Activated T-helper 2 cell treated with anti-CD3 and anti-CD28 coated beads, Interferon-gamma antibody, Interleukin-2, Interleukin-4, amounts not matched to agents 10 μg/mL and 5 μg/mL and 100 μg/mL, durations not matched to agents 14 hours and 24 hours and 36 hours (primary cell): ENCODE data around the gene GRB10. TPM values are rescaled to one million over a fixed set of nuclear protein-coding genes. Genes with fewer than 3 reads are reported as not detected.
"Not testable (repeated sequence)": the region's sequence is repeated elsewhere in the genome, so short reads cannot be mapped to it uniquely, and the experiment has no call there.

Source experiments
- DNase-seq: peaks from one replicate; pipeline ENCODE4 v3.0.0; 2021; ENCODE audit warnings: low spot score
- H3K27ac Mint-ChIP-seq: one replicate; pipeline ENCODE4 v1.8.0; 2021; ENCODE audit warnings: mixed read lengths
- H3K27me3 Mint-ChIP-seq: one replicate; pipeline ENCODE4 v1.8.0; 2021; ENCODE audit warnings: low read depth, mixed read lengths
- H3K36me3 Mint-ChIP-seq: one replicate; pipeline ENCODE4 v1.8.0; 2021; ENCODE audit warnings: low read depth, mixed read lengths
- H3K4me1 Mint-ChIP-seq: one replicate; pipeline ENCODE4 v1.8.0; 2021; ENCODE audit warnings: low read depth, mixed read lengths
- H3K4me3 Mint-ChIP-seq: one replicate; pipeline ENCODE4 v1.8.0; 2021; ENCODE audit warnings: low read depth, mild to moderate bottlenecking, moderate library complexity, mixed read lengths
- H3K9me3 Mint-ChIP-seq: one replicate; pipeline ENCODE4 v1.8.0; 2021; ENCODE audit warnings: mixed read lengths
- intact Hi-C: fragments of 100-400 bp; cut with micrococcal nuclease; formaldehyde crosslinking; loops from one replicate; pipeline ENCODE4 v1.15.1; 2023
- total RNA-seq: library from RNA; stranded (reverse); gene quantifications from 2 replicates; pipeline ENCODE4 v1.2.3, GENCODE V29; 2022

Gene GRB10
- total RNA-seq, 1 donor from 2014 or later, result 2.3 TPM

DNA sequence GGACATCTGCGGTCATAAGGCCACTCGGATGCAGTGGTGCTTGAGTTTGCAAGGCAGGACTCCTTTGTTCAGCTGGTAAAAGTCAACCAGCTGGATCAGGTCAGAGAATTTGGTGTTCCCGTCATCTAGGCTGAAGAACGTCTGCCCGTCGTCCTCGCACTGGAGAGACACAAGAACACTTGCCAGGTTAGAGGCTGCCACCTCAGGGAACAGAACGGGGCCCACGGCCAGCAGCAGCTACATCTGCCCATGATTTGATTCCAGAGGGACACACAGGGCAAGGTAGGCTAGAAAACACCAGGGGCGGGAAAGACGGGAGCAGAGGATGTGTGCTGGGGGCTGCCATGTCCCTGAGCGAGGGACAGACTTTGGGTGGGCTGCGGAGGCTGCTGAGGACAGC lies 189.8 kb downstream of the GRB10 start:
- Mint-ChIP-seq H3K4me1 (peaks cover 69% of the 10 kb centered on the region), H3K36me3 (peaks cover 16% of the 10 kb centered on the region), H3K4me3 (no peak overlapping the region), H3K27me3 (no peaks in the 10 kb centered on the region), H3K27ac (no peak overlapping the region), H3K9me3 (no peaks in the 10 kb centered on the region)
- DNase-seq, result no peak
- intact Hi-C loops, result loop anchor here (10.0 kb wide), 1 partner anchor 232 kb away; no protein-coding TSS in a partner anchor

DNA sequence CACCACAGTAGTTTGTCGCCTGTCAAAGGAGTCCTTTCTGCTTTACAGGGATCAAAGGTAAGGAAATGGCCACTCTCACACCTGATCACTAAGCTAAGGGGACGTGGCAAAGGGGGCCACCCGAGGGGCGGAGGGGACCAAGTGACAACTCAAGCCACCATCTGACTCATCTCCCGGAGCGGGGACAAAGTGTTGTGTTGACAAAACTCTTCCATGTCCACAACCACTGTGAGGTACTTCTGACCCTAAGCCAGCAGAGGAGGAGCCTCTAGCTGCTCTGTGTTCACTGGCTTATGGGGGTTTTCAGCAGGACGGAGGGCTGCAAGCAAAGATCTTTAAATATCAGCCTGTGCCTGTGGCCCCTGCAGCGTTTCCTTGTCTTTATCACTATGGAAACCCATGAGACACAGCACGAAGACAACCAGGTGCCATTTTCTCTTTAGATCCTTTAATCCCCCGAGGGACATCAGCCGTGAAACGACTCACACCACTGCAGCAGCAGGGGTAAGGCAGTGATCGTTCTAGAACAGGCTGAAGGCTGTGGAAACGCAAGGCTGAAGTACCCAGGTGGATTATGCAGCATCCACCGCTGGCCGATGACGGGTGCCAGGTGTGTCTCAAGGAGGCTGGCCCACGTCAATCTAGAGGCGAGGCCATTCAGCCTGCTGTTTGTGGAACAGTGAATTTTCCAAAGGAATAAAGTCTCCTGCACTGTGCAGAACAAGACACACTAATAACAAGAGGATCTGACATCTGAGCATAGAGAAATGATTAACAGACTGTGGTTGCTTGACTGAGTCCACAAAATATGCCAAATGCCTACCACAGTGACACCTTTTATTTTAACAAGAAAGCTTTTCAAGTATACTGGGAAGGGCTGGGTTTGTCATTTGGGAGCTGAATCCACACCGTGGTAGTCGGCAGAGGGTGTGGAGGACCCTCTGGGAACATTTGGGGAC lies 190.9 kb downstream of the GRB10 start:
- peaks cover 69% of the 10 kb centered on the region for H3K4me1 Mint-ChIP-seq
- no peak overlapping the region for H3K4me3 Mint-ChIP-seq
- peaks cover 11% of the 10 kb centered on the region for H3K36me3 Mint-ChIP-seq
- intact Hi-C loops, result loop anchor here (10.0 kb wide), 1 partner anchor 233 kb away; no protein-coding TSS in a partner anchor
- DNase-seq, result no peak
- H3K9me3 Mint-ChIP-seq, result no peaks in the 10 kb centered on the region
- H3K27ac Mint-ChIP-seq, result no peak overlapping the region
- no peaks in the 10 kb centered on the region for H3K27me3 Mint-ChIP-seq

DNA sequence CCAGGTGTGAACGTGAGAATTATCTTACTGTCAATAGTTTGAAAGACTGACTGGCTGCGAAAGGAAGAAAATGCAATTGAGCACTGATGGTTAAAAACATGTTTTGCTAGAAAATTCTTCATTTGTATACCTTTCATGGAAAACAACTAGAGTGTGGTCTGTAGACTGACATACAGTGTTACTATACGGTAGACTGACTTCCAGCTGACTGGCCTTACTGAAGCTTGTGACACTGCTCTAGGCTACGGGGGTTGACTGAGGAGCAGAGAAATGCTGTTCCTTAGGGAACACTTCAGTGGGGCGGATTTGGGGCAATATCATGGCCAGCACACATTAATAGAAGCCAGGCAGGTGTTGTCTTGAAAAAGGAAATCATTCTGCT lies 191.6 kb downstream of the GRB10 start:
- H3K4me3 Mint-ChIP-seq, result no peak overlapping the region
- no peak for DNase-seq
- intact Hi-C loops, result loop anchor here (10.0 kb wide), 1 partner anchor 234 kb away; no protein-coding TSS in a partner anchor

DNA sequence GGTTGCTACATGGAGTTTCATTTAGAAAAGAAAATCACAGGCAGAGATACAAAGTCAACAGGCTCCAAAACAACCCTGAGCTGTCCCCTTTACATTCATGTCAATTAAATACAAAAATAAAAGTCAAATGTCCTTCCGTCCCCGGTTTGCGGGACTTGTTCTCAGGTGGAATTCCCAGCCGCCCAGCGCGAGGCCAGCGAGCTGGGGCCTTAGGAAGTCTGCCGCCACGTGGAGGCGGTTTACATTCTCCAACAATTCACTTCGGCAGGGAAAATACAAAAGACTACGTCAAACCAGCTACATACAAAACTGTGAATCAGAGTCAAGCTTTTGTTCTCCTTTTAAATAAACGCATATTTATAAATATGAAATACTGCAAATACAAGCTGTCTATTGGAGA lies 192.2 kb downstream of the GRB10 start:
- H3K9me3 Mint-ChIP-seq, result no peaks in the 10 kb centered on the region
- H3K36me3 Mint-ChIP-seq, result peaks cover 10% of the 10 kb centered on the region
- H3K27ac Mint-ChIP-seq, result no peak overlapping the region
- no peaks in the 10 kb centered on the region for H3K27me3 Mint-ChIP-seq
- DNase-seq, result no peak
- H3K4me1 Mint-ChIP-seq, result peaks cover 57% of the 10 kb centered on the region
- intact Hi-C loops, result loop anchor here (10.0 kb wide), 1 partner anchor 234 kb away; no protein-coding TSS in a partner anchor
- no peak overlapping the region for H3K4me3 Mint-ChIP-seq

More for the DNA sequence above, 191.6 kb downstream of the GRB10 start:
- peaks cover 10% of the 10 kb centered on the region for H3K36me3 Mint-ChIP-seq
- H3K4me1 Mint-ChIP-seq, result peaks cover 63% of the 10 kb centered on the region
- no peak overlapping the region for H3K27ac Mint-ChIP-seq
- no peaks in the 10 kb centered on the region for H3K9me3 Mint-ChIP-seq
- H3K27me3 Mint-ChIP-seq, result no peaks in the 10 kb centered on the region

DNA sequence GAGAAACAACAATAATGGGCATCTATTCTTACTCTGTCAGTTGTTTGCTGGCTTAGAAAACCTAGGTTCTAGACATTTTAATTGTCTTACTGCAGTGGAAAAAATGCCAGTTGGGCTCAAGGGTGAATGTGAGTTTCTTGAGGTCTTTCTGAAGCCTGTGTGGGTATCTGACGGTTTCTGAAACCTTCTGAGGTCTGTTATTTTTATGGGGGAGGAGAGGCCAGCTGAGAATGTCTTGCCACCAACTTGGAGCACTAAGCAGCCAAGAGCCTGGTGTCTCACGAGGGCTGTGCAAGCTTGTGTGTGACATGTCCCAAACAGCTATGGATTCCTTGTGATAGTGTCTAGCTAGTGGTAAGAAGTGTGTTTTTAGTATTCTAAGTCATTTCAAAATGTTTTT lies 193.3 kb downstream of the GRB10 start:
- Mint-ChIP-seq H3K4me1 (peaks cover 46% of the 10 kb centered on the region), H3K36me3 (peaks cover 10% of the 10 kb centered on the region), H3K27ac (no peak overlapping the region), H3K4me3 (no peak overlapping the region), H3K9me3 (no peaks in the 10 kb centered on the region), H3K27me3 (no peaks in the 10 kb centered on the region)
- intact Hi-C loops, result no loop called here
- no peak for DNase-seq

DNA sequence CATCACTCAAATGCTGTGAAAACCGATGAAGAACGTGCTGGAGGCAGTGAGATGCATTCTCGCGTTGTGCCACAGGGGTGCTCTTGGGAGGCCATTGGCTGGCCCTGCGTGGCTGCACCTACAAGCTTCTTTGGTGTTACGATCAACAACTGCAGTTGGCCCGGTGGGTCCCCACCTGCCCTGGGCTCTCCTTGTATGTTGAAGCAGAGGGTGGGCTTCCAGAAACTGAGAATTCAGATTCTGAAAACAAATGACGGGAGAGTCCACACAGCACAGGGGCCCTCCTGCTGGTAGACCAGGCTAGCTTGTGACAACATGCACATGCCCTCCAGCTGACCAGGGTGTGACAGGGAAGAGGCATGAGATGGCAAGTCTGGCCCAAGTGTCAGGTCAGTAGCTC lies 193.8 kb downstream of the GRB10 start:
- intact Hi-C loops, result no loop called here
- H3K4me3 Mint-ChIP-seq, result no peak overlapping the region
- H3K27ac Mint-ChIP-seq, result no peak overlapping the region
- H3K27me3 Mint-ChIP-seq, result no peaks in the 10 kb centered on the region
- no peak for DNase-seq
- peaks cover 42% of the 10 kb centered on the region for H3K4me1 Mint-ChIP-seq
- peaks cover 13% of the 10 kb centered on the region for H3K36me3 Mint-ChIP-seq
- peaks cover 2% of the 10 kb centered on the region for H3K9me3 Mint-ChIP-seq

DNA sequence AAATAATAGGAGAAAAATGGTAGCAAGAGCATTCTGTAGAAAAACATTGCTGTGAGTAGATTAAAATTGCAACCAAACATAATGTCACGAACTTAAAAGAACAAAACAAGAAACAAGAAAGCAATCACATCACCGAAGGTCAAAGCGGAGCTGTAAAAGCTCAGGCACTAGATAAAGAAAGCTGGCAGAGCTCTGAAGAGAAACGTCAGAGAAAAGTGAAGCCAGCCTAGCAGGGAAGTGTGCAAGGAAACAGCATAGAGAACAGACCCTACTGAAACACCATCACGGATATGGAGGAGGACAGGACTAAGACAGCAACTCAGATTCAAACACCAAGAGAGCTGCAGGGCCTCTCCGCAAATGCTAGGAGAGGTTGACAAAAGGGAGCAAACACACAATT lies 195.0 kb downstream of the GRB10 start:
- Mint-ChIP-seq H3K27ac (no peak overlapping the region), H3K9me3 (peaks cover 14% of the 10 kb centered on the region), H3K36me3 (peaks cover 18% of the 10 kb centered on the region), H3K4me1 (peaks cover 35% of the 10 kb centered on the region), H3K4me3 (no peak overlapping the region), H3K27me3 (no peaks in the 10 kb centered on the region)
- intact Hi-C loops, result no loop called here
- DNase-seq, result no peak

DNA sequence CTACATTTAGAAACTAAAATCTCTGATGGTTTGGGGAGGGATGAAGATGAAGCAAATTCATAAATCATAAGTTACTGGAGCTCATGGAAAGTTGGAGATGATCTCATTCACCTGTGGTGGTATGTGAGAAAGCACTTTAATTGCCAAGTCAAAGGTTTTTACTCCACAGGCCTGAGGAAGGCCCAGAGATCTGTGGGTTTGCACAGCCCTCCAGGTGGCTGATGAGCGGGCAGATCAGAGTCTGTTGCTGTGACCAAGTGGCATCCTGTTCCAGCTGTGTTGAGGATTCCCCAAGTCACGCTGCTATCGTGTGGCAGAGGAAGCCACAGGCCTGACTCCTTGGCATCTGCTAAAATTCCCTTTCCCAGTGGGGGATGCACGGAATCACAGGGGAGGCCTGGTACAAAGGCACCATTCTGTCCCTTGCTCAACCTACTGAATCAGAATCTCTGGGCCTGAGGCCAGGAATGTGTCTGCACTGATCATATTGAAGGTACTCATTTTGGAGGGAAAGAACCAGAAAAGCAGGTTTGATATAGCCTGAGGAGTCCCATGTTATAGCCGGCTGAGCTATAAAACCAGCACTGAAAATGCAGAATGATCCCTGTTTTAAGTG lies 197.8 kb downstream of the GRB10 start:
- intact Hi-C loops, result no loop called here
- Mint-ChIP-seq H3K4me1 (peaks cover 20% of the 10 kb centered on the region), H3K36me3 (peaks cover 10% of the 10 kb centered on the region), H3K27me3 (peaks cover 6% of the 10 kb centered on the region), H3K4me3 (no peak overlapping the region), H3K27ac (no peak overlapping the region), H3K9me3 (peaks cover 27% of the 10 kb centered on the region)
- no peak for DNase-seq

DNA sequence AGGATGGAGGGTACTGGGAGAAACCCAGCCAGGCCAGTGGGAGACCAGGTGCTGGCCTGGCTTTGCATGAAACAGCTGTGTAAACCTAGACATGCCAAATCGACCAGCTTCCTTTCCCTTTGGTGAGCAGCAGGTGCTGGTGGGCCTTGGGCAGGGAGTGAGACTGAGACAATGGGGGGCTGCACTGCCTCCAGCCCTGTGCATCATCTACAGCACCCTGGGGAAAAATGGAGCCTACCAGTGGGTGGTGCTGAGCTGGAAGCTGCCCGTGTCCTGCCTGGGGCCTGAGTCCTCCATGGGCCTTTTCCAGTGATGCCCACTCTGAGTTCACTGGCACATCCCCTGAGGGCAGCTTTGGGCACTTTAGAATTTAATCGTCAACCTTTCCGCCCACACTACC lies 198.3 kb downstream of the GRB10 start:
- Mint-ChIP-seq H3K27ac (no peak overlapping the region), H3K9me3 (peaks cover 27% of the 10 kb centered on the region), H3K4me1 (peaks cover 15% of the 10 kb centered on the region), H3K36me3 (peaks cover 10% of the 10 kb centered on the region), H3K4me3 (no peak overlapping the region), H3K27me3 (peaks cover 10% of the 10 kb centered on the region)
- intact Hi-C loops, result no loop called here
- no peak for DNase-seq

DNA sequence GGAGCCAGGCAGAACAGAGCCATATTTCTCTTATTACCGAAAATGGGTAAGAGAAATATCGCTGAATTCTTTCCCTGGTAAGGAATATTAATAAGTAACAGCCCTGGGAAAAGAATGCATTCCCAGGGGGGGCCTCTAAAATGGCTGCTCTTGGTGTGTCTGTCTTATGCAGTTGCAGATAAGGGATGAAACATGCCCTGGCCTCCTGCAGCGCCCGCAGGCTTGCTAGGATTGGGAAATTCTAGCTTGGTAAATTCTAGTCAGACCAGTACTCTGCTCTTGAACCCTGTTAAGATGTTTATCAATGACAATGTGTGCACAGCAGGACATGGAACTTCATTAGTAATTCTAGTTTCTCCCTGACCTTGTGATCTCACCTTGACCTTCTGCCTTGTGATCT lies 199.4 kb downstream of the GRB10 start:
- H3K4me1 Mint-ChIP-seq, intact Hi-C loops, H3K4me3 Mint-ChIP-seq, H3K36me3 Mint-ChIP-seq, H3K27me3 Mint-ChIP-seq, H3K27ac Mint-ChIP-seq, DNase-seq: not testable (repeated sequence)
- H3K9me3 Mint-ChIP-seq, result peaks cover 27% of the 10 kb centered on the region

DNA sequence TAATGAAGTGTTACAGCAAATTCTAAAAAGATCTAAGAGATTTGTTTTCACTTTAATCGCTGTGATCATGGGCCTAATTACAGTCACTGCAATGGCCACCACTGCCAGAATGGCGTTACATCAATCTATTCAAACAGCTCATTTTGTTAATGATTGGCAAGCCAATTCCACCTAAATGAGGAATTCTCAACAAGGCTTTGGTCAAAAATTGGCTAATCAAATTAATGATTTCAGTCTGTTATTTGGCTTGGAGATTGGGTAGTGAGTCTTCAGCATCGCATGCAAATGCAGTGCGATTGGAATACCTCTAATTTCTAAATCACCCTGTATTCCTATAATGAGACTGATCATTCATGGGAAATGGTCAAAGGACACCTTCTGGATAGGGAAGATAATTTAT lies 200.4 kb downstream of the GRB10 start:
- H3K4me1 Mint-ChIP-seq, DNase-seq, H3K4me3 Mint-ChIP-seq, H3K27me3 Mint-ChIP-seq, intact Hi-C loops, H3K27ac Mint-ChIP-seq, H3K36me3 Mint-ChIP-seq: not testable (repeated sequence)
- H3K9me3 Mint-ChIP-seq, result peaks cover 35% of the 10 kb centered on the region

DNA sequence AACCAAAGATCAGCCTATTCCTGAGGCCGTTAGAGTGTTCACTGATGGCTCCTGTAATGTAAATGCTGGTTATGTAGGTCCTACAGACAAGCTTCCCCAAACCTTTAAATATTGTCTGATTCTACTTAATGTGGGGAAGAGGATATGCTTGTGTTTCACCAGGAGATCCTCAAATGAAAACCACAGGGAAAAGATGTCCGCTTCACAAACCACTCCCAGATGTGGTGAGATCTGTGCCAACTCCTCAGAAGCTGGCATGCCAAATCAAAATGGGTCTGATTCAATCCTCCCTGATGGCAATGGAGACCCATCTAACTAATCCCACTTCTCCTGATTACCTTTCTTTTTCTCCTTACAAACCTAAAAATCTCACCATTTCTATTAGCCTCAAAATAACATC lies 202.0 kb downstream of the GRB10 start:
- H3K36me3 Mint-ChIP-seq, result not testable (repeated sequence)
- peaks cover 35% of the 10 kb centered on the region for H3K9me3 Mint-ChIP-seq

DNA sequence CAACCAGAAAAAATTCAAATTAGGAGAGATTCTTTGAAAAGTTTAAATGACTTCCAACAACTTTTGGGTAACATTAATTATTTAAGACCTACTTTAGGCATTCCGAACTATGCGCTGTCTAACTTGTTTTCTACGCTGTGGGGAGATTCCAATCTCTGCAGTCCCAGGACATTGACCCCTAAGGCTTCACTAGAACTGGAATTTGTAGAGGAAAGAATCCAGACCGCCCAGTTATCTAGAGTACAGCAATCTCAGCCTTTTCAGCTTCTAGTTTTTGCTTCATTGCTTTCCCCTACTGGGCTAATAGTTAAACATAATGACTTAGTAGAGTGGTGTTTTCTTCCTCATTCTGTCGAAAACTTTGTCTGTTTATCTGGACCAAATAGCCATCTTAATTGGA lies 202.6 kb downstream of the GRB10 start:
- DNase-seq, result no peak
- Mint-ChIP-seq H3K4me3 (no peak overlapping the region), H3K9me3 (peaks cover 35% of the 10 kb centered on the region), H3K27me3 (peaks cover 14% of the 10 kb centered on the region), H3K27ac (no peak overlapping the region), H3K4me1 (no peaks in the 10 kb centered on the region), H3K36me3 (peaks cover 10% of the 10 kb centered on the region)
- intact Hi-C loops, result no loop called here

More for the DNA sequence above, 202.0 kb downstream of the GRB10 start:
- DNase-seq, H3K4me1 Mint-ChIP-seq, H3K27ac Mint-ChIP-seq, intact Hi-C loops, H3K27me3 Mint-ChIP-seq, H3K4me3 Mint-ChIP-seq: not testable (repeated sequence)
